ENCODE results near the gene VAPA. TPM values are rescaled to one million over a fixed set of nuclear protein-coding genes. Genes with fewer than 3 reads are reported as not detected.

VAPA gene
- total RNA-seq, 1 experiment from 2014 or later: 137 TPM

GRCh38 chr18:9925369-9925768, 11.6 kb downstream of the VAPA start (continued):
- no peak for TF ChIP-seq STAT6 (CRISPR knock-in tag; conservative IDR thresholded peaks at IDR 0.05; ENCODE audit: low read depth)
- TF ChIP-seq ZNF416 (CRISPR knock-in tag; IDR thresholded peaks at IDR 0.05): no peak
- TF ChIP-seq MXD4 (CRISPR knock-in tag; IDR thresholded peaks at IDR 0.05; ENCODE audit: borderline replicate concordance): no peak
- no peak for TF ChIP-seq GRHL2 (CRISPR knock-in tag; IDR thresholded peaks at IDR 0.05; ENCODE audit: insufficient replicate concordance, severe bottlenecking)
- no peak for TF ChIP-seq AR (CRISPR knock-in tag; IDR thresholded peaks at IDR 0.05)
- TF ChIP-seq ZNF138 (CRISPR knock-in tag; conservative IDR thresholded peaks at IDR 0.05): no peak
- no peak for TF ChIP-seq ZMAT4 (CRISPR knock-in tag; IDR thresholded peaks at IDR 0.05)
- TF ChIP-seq SP1 (CRISPR knock-in tag; conservative IDR thresholded peaks at IDR 0.05): no peak
- no peak for TF ChIP-seq TEAD4 (CRISPR knock-in tag; IDR thresholded peaks at IDR 0.05)
- TF ChIP-seq E2F5 (CRISPR knock-in tag; IDR thresholded peaks at IDR 0.05): no peak
- TF ChIP-seq CBFB (CRISPR knock-in tag; IDR thresholded peaks at IDR 0.05; ENCODE audit: low read depth): no peak

- H3K9me3 Mint-ChIP-seq: no peaks in the 10 kb centered on the region
- H3K27me3 Mint-ChIP-seq (ENCODE audit: low read depth): no peaks in the 10 kb centered on the region
- no peak for DNase-seq (ENCODE audit: low spot score)
- ChIA-PET CTCF (interaction anchor here (1.0 kb wide), 1 partner anchor 350 kb away, joined by 4 read pairs; no protein-coding TSS in a partner anchor), POLR2A (interaction anchor here (0.6 to 2.1 kb wide), 2 partner anchors 12 to 148 kb away, joined by 6 read pairs; partner anchors contain the start of gene VAPA)
- peaks cover 66% of the 10 kb centered on the region for H3K4me1 Mint-ChIP-seq
- no peak for ATAC-seq
- no peak overlapping the region for H3K4me3 Mint-ChIP-seq
- H3K36me3 Mint-ChIP-seq: no peaks in the 10 kb centered on the region
- no peak overlapping the region for H3K27ac Mint-ChIP-seq
- no peak for TF ChIP-seq IRF1 (CRISPR knock-in tag; IDR thresholded peaks at IDR 0.05)
- TF ChIP-seq HMGXB4 (CRISPR knock-in tag; IDR thresholded peaks at IDR 0.05): no peak
- no peak for TF ChIP-seq ATF3 (CRISPR knock-in tag; conservative IDR thresholded peaks at IDR 0.05)
- TF ChIP-seq GTF2I (CRISPR knock-in tag; conservative IDR thresholded peaks at IDR 0.05): no peak
Observed at GRCh38 chr18:9925795-9926194, 12.0 kb downstream of the VAPA start.
